Anterior cingulate cortex (tissue), 58 donors: ENCODE results near the gene HLX.

ENCODE experiments used
- DNase-seq, 58 donors: peaks; one replicate each; lab custom pipeline; 2025; lab: John Stamatoyannopoulos, UW

Gene HLX

DNA sequence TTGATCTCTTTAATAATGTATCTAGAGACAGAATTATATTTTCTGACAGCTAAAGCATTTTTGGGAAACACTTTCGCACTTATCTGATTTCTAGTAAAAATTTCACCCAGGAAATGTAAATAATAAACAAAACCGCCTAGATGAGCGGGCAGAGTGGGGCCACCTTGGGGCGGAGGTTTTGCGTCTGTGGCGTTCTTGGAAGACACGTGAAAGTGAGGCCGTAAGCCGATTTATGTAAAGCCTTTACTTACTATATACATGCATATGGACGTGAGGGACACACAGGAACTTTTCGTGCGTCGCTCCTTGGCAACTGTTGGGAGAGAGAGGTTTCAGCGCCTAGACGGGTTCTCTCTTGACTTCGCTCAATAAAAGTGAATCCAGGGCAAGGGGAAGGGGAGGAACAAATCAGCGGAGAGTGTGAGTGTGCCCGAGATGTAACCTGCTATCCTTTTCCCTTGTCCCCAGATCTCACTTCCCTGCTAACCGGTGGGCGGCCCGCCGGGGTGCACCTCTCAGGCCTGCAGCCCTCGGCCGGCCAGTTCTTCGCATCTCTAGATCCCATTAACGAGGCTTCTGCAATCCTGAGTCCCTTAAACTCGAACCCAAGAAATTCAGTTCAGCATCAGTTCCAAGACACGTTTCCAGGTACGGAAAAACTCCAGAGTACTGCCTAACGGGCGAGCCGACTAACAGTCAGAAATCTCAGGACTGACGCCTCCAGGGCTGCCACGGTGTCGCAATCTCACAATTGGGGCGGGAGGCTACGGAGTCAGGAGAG is 1.7 kb downstream of the HLX start:
- peak in 1 of 58 donors; percentile 29 for DNase-seq

GRCh38 chr1:220882061-220882891 is 3.0 kb downstream of the HLX start:
- peak in 1 of 58 donors; percentile 13 for DNase-seq

DNA sequence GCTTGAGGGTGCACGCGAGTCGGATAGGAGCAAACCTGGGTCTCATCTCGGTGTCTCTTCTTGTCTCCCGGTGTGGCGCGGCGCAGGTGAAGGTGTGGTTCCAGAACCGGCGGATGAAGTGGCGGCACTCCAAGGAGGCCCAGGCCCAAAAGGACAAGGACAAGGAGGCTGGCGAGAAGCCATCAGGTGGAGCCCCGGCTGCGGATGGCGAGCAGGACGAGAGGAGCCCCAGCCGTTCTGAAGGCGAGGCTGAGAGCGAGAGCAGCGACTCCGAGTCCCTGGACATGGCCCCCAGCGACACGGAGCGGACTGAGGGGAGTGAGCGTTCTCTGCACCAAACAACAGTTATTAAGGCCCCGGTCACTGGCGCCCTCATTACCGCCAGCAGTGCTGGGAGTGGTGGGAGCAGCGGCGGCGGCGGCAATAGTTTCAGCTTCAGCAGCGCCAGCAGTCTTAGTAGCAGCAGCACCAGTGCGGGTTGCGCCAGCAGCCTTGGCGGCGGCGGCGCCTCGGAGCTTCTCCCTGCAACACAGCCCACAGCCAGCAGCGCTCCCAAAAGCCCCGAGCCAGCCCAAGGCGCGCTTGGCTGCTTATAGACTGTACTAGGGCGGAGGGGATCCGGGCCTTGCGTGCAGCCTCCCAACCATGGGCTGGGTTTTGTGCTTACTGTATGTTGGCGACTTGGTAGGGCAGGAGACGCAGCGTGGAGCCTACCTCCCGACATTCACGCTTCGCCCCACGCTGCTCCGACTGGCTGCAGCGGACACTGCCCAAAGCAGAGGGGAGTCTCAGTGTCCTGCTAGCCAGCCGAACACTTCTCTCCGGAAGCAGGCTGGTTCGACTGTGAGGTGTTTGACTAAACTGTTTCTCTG is 5.1 kb downstream of the HLX start:
- peak in 7 of 58 donors; percentile 14 to 38 (median 23) for DNase-seq

GRCh38 chr1:220884981-220885918 is 6.0 kb downstream of the HLX start:
- DNase-seq = no peak

- DNase-seq = no peak
These were observed 6.7 kb downstream of the HLX start for GRCh38 chr1:220885971-220886370.

DNA sequence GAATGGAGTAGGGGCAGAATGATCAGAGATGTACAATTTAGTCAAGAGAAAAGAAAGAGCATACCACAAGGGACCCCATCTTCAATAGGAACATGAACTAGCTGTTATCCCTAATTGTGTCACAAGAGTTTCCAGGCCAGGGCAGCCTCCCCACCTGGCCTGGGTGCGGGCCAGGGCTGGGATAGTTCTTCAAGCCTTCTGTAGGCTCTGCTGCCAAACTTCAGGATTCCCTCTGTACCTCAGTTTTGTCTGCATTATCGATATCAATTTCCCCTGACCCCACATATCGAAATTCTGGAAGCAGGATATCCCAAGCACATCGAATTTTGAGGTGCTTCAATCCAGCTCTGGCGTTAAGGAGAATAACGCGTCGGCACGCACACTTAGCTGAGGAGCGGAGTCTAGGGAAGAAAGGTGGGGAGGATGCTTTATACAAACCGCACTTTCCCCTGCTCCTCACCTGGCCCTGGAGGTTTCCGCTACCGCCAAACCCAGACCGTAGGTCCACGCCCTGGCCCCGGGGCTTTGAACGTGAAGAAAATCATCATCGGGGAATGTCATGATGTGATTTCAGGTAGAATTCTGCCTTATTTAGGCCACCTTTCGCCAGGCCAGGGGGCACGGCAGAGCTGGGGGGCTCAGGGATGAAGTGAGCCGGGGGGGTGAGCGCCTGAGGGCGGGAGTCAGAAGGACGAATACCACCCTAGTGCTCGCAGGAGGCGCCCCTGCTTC is 7.4 kb downstream of the HLX start:
- no peak for DNase-seq

DNA sequence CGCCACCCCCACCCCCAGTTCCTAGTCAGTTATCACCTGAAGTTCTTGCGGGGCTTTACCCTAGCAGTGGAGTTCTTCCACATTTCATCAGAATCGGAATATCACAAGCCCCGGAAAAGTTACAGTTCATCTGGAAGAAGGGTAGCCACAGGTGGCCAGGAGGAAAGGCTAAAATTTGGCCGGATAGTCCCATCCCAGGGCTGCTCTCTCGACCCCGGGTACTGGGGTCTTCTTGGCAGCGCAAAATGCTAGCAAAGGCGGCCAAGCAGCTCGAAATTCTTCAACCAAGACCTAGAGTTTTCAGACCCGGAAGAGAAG is 7.9 kb downstream of the HLX start:
- DNase-seq = no peak

DNA sequence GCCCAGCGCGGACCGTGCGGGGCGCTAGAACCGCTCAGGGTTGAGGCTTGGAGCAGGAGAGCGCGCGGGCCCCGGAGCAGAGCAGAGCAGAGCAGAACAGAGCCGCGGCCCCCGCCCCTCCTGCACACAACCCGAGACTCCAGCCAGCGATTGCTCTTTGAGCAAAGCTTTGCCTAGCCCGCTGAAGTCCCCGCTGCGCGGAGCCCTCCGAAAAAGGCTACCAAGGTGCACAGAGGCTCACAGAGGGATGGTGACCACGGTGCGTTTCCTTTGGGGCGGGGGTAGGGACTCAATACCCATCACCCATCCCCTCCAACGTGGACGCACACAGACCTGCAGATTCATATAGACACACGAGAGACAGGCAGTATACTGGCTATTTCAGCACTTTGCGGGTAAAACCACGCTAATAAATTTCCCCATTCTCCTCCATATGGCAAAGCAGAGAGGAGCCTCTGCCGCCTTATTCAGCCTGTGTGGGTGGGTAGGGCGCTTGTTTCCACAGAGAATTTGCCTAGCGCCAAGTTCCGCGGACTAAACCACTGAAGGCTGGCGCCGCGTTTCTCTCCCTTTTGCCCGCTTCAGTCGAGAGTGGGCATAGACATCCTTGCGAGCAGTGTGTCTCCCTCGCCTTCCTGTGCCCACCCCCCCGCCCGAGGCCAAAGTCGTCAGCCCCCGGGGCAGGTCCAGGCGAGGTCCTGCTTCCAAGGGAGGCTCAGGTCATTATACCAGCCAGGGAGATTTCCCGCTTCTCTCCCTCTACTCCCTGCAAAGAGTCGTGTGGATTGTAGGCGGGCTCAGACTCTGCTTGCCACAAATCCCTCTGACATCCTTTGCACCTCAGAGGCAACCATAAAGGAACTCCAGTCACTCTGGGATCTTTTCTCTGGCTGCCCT is 8.5 kb downstream of the HLX start:
- no peak for DNase-seq

DNA sequence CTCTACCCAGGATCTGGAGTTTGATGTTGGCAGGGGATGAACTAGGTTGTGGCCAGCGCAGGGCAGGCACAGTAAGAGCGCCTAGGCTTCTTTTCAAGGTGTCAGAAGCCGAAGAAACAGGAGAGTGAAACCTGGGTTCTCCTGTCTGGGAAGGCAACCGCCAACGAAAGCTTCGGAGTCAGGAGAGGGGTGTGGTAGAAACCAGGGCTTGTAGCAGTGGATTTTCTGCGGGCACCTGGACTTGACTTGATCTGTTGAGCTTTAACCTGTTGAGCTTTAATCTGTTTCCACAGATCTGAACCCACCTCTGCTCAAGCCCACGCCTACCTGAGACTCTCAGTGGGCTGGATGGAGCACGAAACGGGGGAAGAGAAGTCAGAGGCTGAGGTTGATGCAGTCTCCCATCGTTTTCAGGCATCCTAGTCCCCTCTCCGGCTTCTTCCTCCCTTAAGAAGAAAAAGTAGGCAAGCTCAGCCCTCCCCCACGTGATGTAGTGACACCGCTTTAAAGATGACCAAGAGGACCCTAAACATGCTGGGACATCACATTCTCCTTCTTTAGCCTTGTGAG is 9.3 kb downstream of the HLX start:
- DNase-seq = no peak

DNA sequence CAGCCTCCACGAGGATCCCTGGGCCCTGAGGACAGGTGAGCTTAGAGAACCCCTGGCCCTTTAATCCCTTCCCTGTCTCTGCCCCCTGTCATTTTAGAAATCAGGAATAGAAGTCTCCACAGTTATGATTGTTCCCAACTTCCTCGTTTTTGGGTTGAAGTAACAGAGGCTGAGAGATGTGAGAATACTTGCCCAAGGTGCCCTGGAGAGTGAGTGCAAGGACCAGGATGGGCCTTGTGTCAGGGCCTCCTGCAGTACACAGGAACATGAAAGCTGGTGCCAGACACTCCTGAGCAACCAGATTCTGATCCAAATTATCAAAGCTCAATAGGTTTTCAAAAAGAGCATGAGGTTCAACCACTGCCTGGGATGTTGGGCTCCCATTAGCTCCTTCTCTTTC is 10.1 kb downstream of the HLX start:
- DNase-seq = no peak

DNA sequence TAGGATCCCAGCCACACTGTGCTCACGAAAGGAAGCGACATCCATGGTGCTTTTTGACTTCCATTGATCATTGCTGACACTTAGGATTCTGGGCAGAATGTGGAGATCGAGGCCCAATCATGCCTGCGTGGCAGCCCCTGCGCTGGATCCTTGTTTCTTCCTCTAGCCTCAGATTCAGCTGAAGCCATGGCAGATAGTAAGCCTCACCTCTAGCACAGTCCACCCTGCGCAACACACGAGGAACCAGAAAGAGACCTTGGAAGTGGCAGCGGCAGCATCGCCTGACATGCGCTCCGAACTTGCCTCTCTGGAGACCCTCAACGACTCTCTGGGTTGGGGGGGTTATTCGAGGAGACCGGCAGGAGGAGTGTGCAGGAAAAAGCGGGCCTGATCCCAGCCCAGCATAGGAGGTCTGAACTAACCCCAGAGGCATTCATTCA is 10.6 kb downstream of the HLX start:
- no peak for DNase-seq

GRCh38 chr1:220890602-220891001 is 11.4 kb downstream of the HLX start:
- no peak for DNase-seq

DNA sequence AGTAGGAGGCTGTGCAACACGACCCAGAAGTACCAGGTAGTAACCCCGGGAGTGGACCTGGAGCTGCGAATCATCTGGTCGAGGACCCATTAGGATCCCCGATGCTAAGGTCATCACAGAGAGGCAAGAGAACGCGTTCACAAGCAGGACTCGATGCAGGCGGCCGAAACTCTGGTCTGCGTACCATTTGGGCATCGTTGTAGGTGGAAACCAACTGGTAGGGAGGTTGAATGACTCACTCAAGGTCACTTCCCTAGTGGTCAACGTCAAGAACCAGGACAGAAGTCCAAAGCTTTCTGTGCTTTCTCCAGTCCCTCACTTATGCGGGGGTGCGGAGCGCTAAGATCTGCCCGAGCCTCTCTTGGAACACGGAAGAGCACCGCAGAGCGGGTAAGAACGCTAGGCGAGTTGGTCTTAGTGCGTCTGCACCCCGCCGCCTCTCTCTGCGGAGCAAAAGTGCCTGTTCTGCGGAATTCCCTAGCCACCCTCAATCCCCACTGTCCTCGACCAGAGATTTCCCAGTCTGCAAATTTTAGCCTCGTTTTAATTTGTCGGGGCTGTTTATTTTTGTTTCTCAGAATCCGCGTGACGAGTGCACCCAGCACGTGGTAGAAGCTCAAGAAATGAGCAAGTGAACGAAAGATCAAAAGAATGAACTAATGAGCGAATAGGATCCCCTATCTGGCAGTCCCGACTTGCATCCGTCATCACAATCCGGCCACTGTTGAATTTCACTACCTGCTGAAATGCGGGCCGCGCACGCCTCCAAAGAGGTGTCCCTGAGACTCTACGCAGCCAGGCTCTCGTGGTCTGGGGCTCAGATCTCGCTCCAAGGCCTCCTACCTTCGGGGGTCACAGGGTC is 12.2 kb downstream of the HLX start:
- DNase-seq = no peak

DNA sequence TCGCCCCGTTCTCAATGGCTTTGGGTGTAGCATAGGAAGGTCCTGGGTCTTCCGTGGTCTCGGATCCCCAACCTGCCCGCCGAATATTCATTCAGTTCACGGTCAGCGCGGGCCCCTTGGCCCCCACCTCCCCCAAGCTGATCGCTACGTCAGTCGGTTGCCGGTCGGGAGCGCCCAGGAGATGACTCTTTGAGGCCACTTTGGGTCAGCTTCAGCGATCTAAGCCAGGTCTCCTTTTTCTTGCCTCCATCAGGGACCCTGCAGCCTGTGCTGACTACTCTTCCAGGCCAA is 12.8 kb downstream of the HLX start:
- no peak for DNase-seq

DNA sequence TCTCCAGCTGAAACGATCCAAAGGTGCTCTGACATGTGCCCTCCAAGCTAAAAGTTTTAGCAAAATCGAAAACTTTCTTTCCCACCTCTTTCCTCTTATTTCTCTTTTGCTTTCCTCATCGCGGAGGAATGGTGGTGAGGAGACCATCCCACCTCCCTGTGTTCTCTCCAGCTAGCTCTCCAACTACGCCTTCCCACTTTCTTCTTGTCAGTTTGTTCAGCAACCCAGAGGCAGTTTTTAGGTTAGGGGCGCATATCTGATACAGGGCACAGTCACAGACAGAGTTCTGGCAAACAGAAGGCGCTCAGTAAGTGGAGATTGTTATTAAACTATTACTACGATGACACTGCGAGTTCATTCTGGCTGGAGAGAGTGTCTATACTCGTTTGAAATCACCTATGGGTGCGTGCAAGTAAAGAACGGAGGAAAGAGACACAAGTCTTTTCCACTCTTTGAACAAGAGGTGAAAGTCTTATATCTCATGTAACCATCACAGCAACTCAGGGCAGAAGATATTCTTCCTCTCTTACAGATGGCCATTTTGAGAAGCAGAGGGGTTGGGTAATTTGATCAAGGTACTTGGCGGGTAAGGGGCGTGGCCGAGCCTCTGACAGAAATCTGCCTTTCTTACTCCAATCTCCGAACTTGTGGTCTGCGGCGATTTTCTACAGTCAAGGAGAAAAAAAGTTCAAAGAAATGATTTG is 13.9 kb downstream of the HLX start:
- DNase-seq = no peak

- no peak for DNase-seq
These were observed 14.4 kb downstream of the HLX start for GRCh38 chr1:220893701-220894024.
